Measurements from ENCODE around the gene ANO9.

- TF ChIP-seq CTCF (IDR thresholded peaks at IDR 0.05) (no peak), POLR2A (IDR thresholded peaks at IDR 0.05) (no peak)
Observed at GRCh38 chr11:377174-377865, 64.5 kb downstream of the ANO9 start.
